ENCODE measurements around the gene CLPTM1. TPM values are rescaled to one million over a fixed set of nuclear protein-coding genes. Genes with fewer than 3 reads are reported as not detected.

CLPTM1 gene
- total and polyA plus RNA-seq, 2 experiments from 2014 or later, result 41.6 to 71.5 TPM

DNA sequence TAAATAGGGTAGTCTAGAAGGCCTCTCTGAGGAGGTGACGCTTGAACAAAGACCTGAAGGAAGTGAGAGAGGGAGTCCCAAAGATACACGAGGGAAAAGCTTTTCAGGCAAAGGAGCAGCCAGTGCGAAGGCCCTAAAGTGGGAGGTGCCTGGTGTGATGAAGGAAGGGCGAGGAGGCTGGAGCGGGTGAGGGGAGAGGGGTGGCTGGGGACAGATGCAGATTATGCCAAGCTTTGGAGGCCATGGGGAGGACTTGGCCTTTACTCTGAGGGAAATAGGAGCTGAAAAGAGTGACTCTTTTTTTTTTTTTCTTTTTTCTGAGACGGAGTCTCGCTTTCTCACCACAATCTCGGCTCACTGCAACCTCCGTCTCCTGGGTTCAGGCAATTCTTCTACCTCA, 2.9 kb downstream of the CLPTM1 start (continued):
- TF ChIP-seq CREB1 (CRISPR knock-in tag; IDR thresholded peaks at IDR 0.05; ENCODE audit: low read depth) (no peak), EZH2phosphoT487 (IDR thresholded peaks at IDR 0.05; ENCODE audit: unreplicated experiment) (no peak), JUNB (IDR thresholded peaks at IDR 0.05; ENCODE audit: unreplicated experiment) (no peak)

DNA sequence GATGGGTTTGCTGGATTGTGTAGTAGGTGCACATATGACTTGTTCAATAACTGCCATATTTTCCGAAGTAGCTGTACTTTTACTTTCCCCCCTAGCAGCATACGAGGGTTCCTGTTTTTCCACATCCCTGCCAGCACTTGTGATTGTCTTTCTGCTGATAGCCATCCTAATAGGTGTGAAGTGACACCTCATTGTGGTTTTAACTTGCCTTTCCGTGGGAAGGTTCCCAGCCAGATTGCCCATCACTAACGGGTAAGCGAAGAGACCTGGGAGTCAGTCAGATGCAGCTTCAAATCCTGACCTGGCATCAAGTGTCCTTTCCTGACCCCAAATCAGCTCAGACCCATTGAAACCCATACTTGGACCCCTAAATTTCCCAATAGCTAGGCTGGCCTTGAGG, 4.5 kb downstream of the CLPTM1 start:
- DNase-seq (ENCODE audit: low spot score) (no peak), ATAC-seq (no peak)
- Histone ChIP-seq H3K4me2 (no peak overlapping the region), H3K27me3 (ENCODE audit: insufficient read depth) (no peaks in the 10 kb centered on the region), H3K4me3 (no peak overlapping the region), H2AFZ (no peak overlapping the region), H3K9me2 (ENCODE audit: insufficient read depth) (no peaks in the 10 kb centered on the region), H3K27ac (ENCODE audit: low read depth) (no peak overlapping the region), H3K79me2 (replicated peaks; ENCODE audit: insufficient read depth) (peaks cover 63% of the 10 kb centered on the region), H3K4me1 (ENCODE audit: insufficient read depth) (peaks cover 5% of the 10 kb centered on the region), H3K36me3 (ENCODE audit: insufficient read depth) (0 out of 2 replicates have a peak, but pooled peaks cover 9% of the 10 kb centered on the region), H4K20me1 (replicated peaks; ENCODE audit: insufficient read depth) (peaks cover 15% of the 10 kb centered on the region), H3F3A (replicated peaks; ENCODE audit: low read depth) (peaks cover 11% of the 10 kb centered on the region; the same call in 1 of the 2 replicates)
- peaks cover 14% of the 10 kb centered on the region for H3K27me3 Mint-ChIP-seq (ENCODE audit: insufficient read depth, low read depth, poor library complexity)
- peaks cover 22% of the 10 kb centered on the region for H3K36me3 Mint-ChIP-seq (ENCODE audit: low read depth)
- TF ChIP-seq ZNF331 (CRISPR knock-in tag; IDR thresholded peaks at IDR 0.05; ENCODE audit: low read depth) (no peak), STAT1 (IDR thresholded peaks at IDR 0.05; ENCODE audit: unreplicated experiment) (no peak), POLR2AphosphoS5 (IDR thresholded peaks at IDR 0.05; ENCODE audit: low read depth) (no peak), ZNF114 (CRISPR knock-in tag; IDR thresholded peaks at IDR 0.05) (no peak), NANOG (IDR thresholded peaks at IDR 0.05; ENCODE audit: borderline replicate concordance) (no peak), EZH2 (IDR thresholded peaks at IDR 0.05; ENCODE audit: low read depth, unreplicated experiment) (no peak), CREB1 (CRISPR knock-in tag; IDR thresholded peaks at IDR 0.05; ENCODE audit: low read depth) (no peak)
- TF ChIP-seq, protein P1, sequence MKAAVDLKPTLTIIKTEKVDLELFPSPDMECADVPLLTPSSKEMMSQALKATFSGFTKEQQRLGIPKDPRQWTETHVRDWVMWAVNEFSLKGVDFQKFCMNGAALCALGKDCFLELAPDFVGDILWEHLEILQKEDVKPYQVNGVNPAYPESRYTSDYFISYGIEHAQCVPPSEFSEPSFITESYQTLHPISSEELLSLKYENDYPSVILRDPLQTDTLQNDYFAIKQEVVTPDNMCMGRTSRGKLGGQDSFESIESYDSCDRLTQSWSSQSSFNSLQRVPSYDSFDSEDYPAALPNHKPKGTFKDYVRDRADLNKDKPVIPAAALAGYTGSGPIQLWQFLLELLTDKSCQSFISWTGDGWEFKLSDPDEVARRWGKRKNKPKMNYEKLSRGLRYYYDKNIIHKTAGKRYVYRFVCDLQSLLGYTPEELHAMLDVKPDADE (IDR thresholded peaks at IDR 0.05), result no peak
- TF ChIP-seq, protein P2, sequence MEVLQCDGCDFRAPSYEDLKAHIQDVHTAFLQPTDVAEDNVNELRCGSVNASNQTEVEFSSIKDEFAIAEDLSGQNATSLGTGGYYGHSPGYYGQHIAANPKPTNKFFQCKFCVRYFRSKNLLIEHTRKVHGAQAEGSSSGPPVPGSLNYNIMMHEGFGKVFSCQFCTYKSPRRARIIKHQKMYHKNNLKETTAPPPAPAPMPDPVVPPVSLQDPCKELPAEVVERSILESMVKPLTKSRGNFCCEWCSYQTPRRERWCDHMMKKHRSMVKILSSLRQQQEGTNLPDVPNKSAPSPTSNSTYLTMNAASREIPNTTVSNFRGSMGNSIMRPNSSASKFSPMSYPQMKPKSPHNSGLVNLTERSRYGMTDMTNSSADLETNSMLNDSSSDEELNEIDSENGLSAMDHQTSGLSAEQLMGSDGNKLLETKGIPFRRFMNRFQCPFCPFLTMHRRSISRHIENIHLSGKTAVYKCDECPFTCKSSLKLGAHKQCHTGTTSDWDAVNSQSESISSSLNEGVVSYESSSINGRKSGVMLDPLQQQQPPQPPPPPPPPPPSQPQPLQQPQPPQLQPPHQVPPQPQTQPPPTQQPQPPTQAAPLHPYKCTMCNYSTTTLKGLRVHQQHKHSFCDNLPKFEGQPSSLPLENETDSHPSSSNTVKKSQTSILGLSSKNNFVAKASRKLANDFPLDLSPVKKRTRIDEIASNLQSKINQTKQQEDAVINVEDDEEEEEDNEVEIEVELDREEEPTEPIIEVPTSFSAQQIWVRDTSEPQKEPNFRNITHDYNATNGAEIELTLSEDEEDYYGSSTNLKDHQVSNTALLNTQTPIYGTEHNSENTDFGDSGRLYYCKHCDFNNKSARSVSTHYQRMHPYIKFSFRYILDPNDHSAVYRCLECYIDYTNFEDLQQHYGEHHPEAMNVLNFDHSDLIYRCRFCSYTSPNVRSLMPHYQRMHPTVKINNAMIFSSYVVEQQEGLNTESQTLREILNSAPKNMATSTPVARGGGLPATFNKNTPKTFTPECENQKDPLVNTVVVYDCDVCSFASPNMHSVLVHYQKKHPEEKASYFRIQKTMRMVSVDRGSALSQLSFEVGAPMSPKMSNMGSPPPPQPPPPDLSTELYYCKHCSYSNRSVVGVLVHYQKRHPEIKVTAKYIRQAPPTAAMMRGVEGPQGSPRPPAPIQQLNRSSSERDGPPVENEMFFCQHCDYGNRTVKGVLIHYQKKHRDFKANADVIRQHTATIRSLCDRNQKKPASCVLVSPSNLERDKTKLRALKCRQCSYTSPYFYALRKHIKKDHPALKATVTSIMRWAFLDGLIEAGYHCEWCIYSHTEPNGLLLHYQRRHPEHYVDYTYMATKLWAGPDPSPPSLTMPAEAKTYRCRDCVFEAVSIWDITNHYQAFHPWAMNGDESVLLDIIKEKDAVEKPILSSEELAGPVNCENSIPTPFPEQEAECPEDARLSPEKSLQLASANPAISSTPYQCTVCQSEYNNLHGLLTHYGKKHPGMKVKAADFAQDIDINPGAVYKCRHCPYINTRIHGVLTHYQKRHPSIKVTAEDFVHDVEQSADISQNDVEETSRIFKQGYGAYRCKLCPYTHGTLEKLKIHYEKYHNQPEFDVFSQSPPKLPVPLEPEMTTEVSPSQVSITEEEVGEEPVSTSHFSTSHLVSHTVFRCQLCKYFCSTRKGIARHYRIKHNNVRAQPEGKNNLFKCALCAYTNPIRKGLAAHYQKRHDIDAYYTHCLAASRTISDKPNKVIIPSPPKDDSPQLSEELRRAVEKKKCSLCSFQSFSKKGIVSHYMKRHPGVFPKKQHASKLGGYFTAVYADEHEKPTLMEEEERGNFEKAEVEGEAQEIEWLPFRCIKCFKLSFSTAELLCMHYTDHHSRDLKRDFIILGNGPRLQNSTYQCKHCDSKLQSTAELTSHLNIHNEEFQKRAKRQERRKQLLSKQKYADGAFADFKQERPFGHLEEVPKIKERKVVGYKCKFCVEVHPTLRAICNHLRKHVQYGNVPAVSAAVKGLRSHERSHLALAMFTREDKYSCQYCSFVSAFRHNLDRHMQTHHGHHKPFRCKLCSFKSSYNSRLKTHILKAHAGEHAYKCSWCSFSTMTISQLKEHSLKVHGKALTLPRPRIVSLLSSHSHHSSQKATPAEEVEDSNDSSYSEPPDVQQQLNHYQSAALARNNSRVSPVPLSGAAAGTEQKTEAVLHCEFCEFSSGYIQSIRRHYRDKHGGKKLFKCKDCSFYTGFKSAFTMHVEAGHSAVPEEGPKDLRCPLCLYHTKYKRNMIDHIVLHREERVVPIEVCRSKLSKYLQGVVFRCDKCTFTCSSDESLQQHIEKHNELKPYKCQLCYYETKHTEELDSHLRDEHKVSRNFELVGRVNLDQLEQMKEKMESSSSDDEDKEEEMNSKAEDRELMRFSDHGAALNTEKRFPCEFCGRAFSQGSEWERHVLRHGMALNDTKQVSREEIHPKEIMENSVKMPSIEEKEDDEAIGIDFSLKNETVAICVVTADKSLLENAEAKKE (CRISPR knock-in tag; IDR thresholded peaks at IDR 0.05), result no peak
- no peaks in the 10 kb centered on the region for H3K9me3 Mint-ChIP-seq
- no peak overlapping the region for H3K4me3 Mint-ChIP-seq
- H3K27ac Mint-ChIP-seq, result peak overlapping the region; percentile 60; the same call in 1 of the 2 replicates
- peaks cover 22% of the 10 kb centered on the region for H3K4me1 Mint-ChIP-seq

All from GM23338 (cell line).